ENCODE results near the gene NINJ1. TPM values are rescaled to one million over a fixed set of nuclear protein-coding genes. Genes with fewer than 3 reads are reported as not detected.

NINJ1 gene
- total and polyA plus RNA-seq, 2 of the 13 experiments (the other 11 are each of a cell fraction or from before 2014, with no cell fraction given) = 81.2 to 92.1 TPM

DNA sequence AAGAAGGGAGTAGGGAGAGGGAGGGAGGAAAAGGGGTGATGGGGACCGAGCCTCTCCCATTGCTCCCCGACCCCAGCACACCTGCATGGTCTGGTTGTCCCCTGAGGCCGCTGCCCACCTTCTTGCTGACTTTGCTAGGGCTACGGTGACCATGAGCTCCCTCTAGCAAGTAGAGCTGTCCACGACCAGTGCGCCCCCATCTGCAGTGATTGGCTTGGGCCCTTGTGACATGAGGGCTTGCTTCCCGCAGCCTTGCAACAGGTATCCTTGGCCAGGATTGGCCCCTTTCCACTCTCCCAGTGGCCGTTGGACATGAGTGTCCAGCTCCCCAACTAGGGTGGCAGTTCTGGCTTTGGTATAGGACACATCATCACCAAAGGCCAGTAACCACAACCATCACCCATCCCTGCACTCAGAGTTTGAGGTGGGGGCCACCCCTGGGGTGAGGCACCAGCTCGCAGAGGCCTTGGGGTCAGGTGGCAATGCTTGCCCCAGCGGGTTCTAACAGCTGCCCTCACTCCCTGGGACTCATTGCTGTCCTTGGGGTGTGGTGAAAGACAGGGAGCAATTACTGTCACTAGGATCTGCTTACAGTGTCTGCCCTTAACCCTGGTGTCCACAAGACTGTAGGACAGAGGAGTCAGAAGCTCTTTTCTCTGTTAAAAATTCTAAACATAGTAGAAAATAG is 17.2 kb upstream of the NINJ1 start (continued):
- TF ChIP-seq, protein P1, sequence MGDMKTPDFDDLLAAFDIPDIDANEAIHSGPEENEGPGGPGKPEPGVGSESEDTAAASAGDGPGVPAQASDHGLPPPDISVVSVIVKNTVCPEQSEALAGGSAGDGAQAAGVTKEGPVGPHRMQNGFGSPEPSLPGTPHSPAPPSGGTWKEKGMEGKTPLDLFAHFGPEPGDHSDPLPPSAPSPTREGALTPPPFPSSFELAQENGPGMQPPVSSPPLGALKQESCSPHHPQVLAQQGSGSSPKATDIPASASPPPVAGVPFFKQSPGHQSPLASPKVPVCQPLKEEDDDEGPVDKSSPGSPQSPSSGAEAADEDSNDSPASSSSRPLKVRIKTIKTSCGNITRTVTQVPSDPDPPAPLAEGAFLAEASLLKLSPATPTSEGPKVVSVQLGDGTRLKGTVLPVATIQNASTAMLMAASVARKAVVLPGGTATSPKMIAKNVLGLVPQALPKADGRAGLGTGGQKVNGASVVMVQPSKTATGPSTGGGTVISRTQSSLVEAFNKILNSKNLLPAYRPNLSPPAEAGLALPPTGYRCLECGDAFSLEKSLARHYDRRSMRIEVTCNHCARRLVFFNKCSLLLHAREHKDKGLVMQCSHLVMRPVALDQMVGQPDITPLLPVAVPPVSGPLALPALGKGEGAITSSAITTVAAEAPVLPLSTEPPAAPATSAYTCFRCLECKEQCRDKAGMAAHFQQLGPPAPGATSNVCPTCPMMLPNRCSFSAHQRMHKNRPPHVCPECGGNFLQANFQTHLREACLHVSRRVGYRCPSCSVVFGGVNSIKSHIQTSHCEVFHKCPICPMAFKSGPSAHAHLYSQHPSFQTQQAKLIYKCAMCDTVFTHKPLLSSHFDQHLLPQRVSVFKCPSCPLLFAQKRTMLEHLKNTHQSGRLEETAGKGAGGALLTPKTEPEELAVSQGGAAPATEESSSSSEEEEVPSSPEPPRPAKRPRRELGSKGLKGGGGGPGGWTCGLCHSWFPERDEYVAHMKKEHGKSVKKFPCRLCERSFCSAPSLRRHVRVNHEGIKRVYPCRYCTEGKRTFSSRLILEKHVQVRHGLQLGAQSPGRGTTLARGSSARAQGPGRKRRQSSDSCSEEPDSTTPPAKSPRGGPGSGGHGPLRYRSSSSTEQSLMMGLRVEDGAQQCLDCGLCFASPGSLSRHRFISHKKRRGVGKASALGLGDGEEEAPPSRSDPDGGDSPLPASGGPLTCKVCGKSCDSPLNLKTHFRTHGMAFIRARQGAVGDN (CRISPR knock-in tag; IDR thresholded peaks at IDR 0.05) = peak; percentile 45
- TF ChIP-seq HDAC2 (CRISPR knock-in tag; IDR thresholded peaks at IDR 0.05) = 0 out of 2 replicates have a peak, but pooled peaks have one; percentile 10
- TF ChIP-seq ZNF17 (CRISPR knock-in tag; IDR thresholded peaks at IDR 0.05) = no peak
- TF ChIP-seq ZNF598 (CRISPR knock-in tag; IDR thresholded peaks at IDR 0.05; ENCODE audit: borderline replicate concordance) = 0 out of 2 replicates have a peak, but pooled peaks have one; percentile 21

DNA sequence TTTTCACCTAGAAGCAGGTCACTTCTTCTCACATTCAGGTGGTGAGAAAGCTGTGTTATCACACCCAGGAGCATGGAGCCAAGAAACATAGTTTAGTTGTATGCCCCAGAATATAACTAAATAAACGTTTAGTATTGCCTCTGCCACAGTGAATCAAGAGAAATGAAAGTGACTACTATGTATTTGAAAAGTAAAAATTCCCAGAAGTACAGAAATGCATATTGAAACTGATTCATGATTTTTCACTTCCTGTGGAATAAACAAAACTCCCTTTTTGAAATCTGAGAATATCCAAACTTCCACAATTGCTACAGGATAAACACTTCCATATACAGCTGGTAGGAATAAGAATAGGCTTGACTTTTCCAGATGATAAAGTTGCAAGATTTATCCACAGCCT is 15.3 kb upstream of the NINJ1 start:
- Histone ChIP-seq H3K4me1 (ENCODE audit: insufficient read depth, low read length) (peaks cover 15% of the 10 kb centered on the region), H3K36me3 (replicated peaks in 1 of 2; ENCODE audit: control insufficient read depth in 1 of 2, insufficient read depth in 2 of 2, low read length in 2 of 2) (no peaks in the 10 kb centered on the region), H3K4me3 (replicated peaks in 1 of 3; ENCODE audit: insufficient read depth in 1 of 3, low read depth in 2 of 3, low read length in 3 of 3) (no peak overlapping the region), H3K9ac (ENCODE audit: insufficient read depth, low read depth, low read length) (no peak overlapping the region), H3K27ac (ENCODE audit: extremely low read length, insufficient read depth, low read length) (no peak overlapping the region), H4K20me1 (ENCODE audit: insufficient read depth, low read length) (no peaks in the 10 kb centered on the region), H3K9me3 (ENCODE audit: low read length) (no peaks in the 10 kb centered on the region), H3K79me2 (ENCODE audit: insufficient read depth, low read length) (no peaks in the 10 kb centered on the region), H2AFZ (ENCODE audit: low read length) (no peak overlapping the region), H3K27me3 (ENCODE audit: control insufficient read depth in 1 of 2, insufficient read depth in 2 of 2, low read length in 2 of 2) (peaks cover 0 to 2% of the 10 kb centered on the region in 2 experiments; a peak in 1 of 5 replicates), H3K4me2 (ENCODE audit: low read depth, low read length) (no peak overlapping the region)
- intact Hi-C loops (cut with micrococcal nuclease; ENCODE audit: unreplicated experiment) (no loop called here), in situ Hi-C loops (cut with HindIII; ENCODE audit: extremely low pct_ligation_motif_present, low pct_unique_long_range_greater_than_20kb) (no loop called here)
- DNase-seq (ENCODE audit: low spot score) (no peak), ATAC-seq (no peak), FAIRE-seq (no peak)
- CTCF ChIA-PET (ENCODE audit: low intra/inter-chr PET ratio, low total read pairs) = no interaction called here
- 3% methylated on average over 1 of the region's 1 CpG for WGBS (ENCODE audit: low lambda C conversion rate)
- POLR2A ChIA-PET = interaction anchor here (0.7 to 3.3 kb wide), 2 partner anchors 15 to 153 kb away, joined by 3 to 15 read pairs; partner anchors contain the start of gene NINJ1
- BruUV-seq (replicated peaks) = no TSS peak
- TF ChIP-seq RBFOX2 (IDR thresholded peaks at IDR 0.05; ENCODE audit: low read depth, low read length) = no peak
- TF ChIP-seq ZNF577 (CRISPR knock-in tag; IDR thresholded peaks at IDR 0.05; ENCODE audit: borderline replicate concordance, low read depth) = no peak
- TF ChIP-seq MIER2 (CRISPR knock-in tag; IDR thresholded peaks at IDR 0.05) = no peak
- no peak for TF ChIP-seq ZSCAN5A (CRISPR knock-in tag; IDR thresholded peaks at IDR 0.05; ENCODE audit: borderline replicate concordance)
